ENCODE results near the gene LRRC23. TPM values are rescaled to one million over a fixed set of nuclear protein-coding genes. Genes with fewer than 3 reads are reported as not detected.
"Not testable (repeated sequence)": the region's sequence is repeated elsewhere in the genome, so short reads cannot be mapped to it uniquely, and the experiment has no call there.

Gene LRRC23
- total and polyA plus RNA-seq, 2 donors from 2014 or later: 16.6 to 19.7 TPM

GRCh38 chr12:6863586-6864321, 40.9 kb upstream of the LRRC23 start:
- Histone ChIP-seq H3K9ac (ENCODE audit: low read length in 3 of 3) (no peak overlapping the region), H3K9me3 (ENCODE audit: control insufficient read depth in 2 of 3, insufficient read depth in 1 of 3, low read length in 3 of 3) (no peaks in the 10 kb centered on the region), H3K27ac (ENCODE audit: low read depth in 2 of 2, low read length in 2 of 2) (no peak overlapping the region), H3K36me3 (ENCODE audit: control insufficient read depth in 2 of 3, insufficient read depth in 3 of 3, low read length in 3 of 3) (peaks cover 4 to 49% (median 30%) of the 10 kb centered on the region in 3 donors), H3K4me3 (ENCODE audit: low read length in 3 of 3) (no peak overlapping the region), H3K4me1 (ENCODE audit: control insufficient read depth in 2 of 3, insufficient read depth in 2 of 3, low read depth in 1 of 3, low read length in 3 of 3) (peaks cover 0 to 10% (median 1%) of the 10 kb centered on the region in 3 donors), H3K27me3 (ENCODE audit: control insufficient read depth, insufficient read depth, low read length) (no peaks in the 10 kb centered on the region)
- intact Hi-C loops (cut with DNase I): no loop called here
- DNase-seq (peak in 1 of 5 donors; percentile 74), FAIRE-seq (no peak)
- TF ChIP-seq, protein P1, sequence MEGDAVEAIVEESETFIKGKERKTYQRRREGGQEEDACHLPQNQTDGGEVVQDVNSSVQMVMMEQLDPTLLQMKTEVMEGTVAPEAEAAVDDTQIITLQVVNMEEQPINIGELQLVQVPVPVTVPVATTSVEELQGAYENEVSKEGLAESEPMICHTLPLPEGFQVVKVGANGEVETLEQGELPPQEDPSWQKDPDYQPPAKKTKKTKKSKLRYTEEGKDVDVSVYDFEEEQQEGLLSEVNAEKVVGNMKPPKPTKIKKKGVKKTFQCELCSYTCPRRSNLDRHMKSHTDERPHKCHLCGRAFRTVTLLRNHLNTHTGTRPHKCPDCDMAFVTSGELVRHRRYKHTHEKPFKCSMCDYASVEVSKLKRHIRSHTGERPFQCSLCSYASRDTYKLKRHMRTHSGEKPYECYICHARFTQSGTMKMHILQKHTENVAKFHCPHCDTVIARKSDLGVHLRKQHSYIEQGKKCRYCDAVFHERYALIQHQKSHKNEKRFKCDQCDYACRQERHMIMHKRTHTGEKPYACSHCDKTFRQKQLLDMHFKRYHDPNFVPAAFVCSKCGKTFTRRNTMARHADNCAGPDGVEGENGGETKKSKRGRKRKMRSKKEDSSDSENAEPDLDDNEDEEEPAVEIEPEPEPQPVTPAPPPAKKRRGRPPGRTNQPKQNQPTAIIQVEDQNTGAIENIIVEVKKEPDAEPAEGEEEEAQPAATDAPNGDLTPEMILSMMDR (IDR thresholded peaks at IDR 0.05; ENCODE audit: borderline replicate concordance, extremely low read depth, insufficient read depth): no peak

DNA sequence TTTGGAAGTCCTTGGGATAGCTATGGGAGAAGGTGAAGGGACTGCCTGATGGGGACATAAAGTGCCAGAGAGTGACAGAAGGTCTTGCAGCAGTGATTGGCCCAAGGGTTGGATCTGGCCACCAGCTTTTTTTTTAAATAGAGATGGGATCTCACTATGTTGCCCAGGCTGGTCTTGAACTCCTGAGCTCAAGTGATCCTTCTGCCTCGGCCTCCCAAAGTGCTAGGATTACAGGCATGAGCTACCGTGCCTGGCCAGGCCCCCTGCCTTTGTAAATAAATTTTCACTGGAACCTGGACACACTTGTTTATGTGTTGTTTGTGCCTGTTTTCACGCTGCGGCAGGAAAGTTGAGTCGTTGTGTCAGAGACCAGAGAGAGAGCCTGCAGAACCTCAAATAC, 39.3 kb upstream of the LRRC23 start:
- H3K9me3 ChIP-seq (ENCODE audit: control insufficient read depth in 2 of 3, insufficient read depth in 1 of 3, low read length in 3 of 3); intact Hi-C loops (cut with DNase I); H3K27ac ChIP-seq (ENCODE audit: low read depth in 2 of 2, low read length in 2 of 2); FAIRE-seq; H3K9ac ChIP-seq (ENCODE audit: low read length in 3 of 3); H3K27me3 ChIP-seq (ENCODE audit: control insufficient read depth, insufficient read depth, low read length); H3K4me3 ChIP-seq (ENCODE audit: low read length in 3 of 3): not testable (repeated sequence)
- Histone ChIP-seq H3K36me3 (ENCODE audit: control insufficient read depth in 2 of 3, insufficient read depth in 3 of 3, low read length in 3 of 3) (peaks cover 9 to 46% (median 29%) of the 10 kb centered on the region in 3 donors), H3K4me1 (ENCODE audit: control insufficient read depth in 2 of 3, insufficient read depth in 2 of 3, low read depth in 1 of 3, low read length in 3 of 3) (peaks cover 0 to 23% (median 10%) of the 10 kb centered on the region in 3 donors)
- DNase-seq: peak in 1 of 5 donors; percentile 25

- H3K27ac ChIP-seq (ENCODE audit: low read depth in 2 of 2, low read length in 2 of 2): peak overlapping the region in 1 of 2 donors; percentile 95
- H3K9ac ChIP-seq (ENCODE audit: low read length in 3 of 3): peak overlapping the region in 2 of 3 donors; percentile 61 to 76
- H3K27me3 ChIP-seq (ENCODE audit: control insufficient read depth, insufficient read depth, low read length): no peaks in the 10 kb centered on the region
- peak overlapping the region in 2 of 3 donors; percentile 41 to 80 for H3K4me3 ChIP-seq (ENCODE audit: low read length in 3 of 3)
- H3K36me3 ChIP-seq (ENCODE audit: control insufficient read depth in 2 of 3, insufficient read depth in 3 of 3, low read length in 3 of 3): peaks cover 7 to 44% (median 20%) of the 10 kb centered on the region in 3 donors
- no peaks in the 10 kb centered on the region for H3K9me3 ChIP-seq (ENCODE audit: control insufficient read depth in 2 of 3, insufficient read depth in 1 of 3, low read length in 3 of 3)
- H3K4me1 ChIP-seq (ENCODE audit: control insufficient read depth in 2 of 3, insufficient read depth in 2 of 3, low read depth in 1 of 3, low read length in 3 of 3): peaks cover 0 to 28% (median 16%) of the 10 kb centered on the region in 3 donors
- TF ChIP-seq, protein P1 (IDR thresholded peaks at IDR 0.05; ENCODE audit: borderline replicate concordance, extremely low read depth, insufficient read depth): no peak
- FAIRE-seq (no peak), DNase-seq (peak in 3 of 5 donors; percentile 33 to 78 (median 75))
- intact Hi-C loops (cut with DNase I): no loop called here
Measured at GRCh38 chr12:6866163-6866919, 38.3 kb upstream of the LRRC23 start.

- H3K4me1 ChIP-seq (ENCODE audit: control insufficient read depth in 2 of 3, insufficient read depth in 2 of 3, low read depth in 1 of 3, low read length in 3 of 3): peaks cover 0 to 34% (median 22%) of the 10 kb centered on the region in 3 donors
- no peak for FAIRE-seq
- intact Hi-C loops (cut with DNase I): no loop called here
- peaks cover 7 to 41% (median 16%) of the 10 kb centered on the region in 3 donors for H3K36me3 ChIP-seq (ENCODE audit: control insufficient read depth in 2 of 3, insufficient read depth in 3 of 3, low read length in 3 of 3)
- peak in 1 of 5 donors; percentile 29 for DNase-seq
- no peaks in the 10 kb centered on the region for H3K27me3 ChIP-seq (ENCODE audit: control insufficient read depth, insufficient read depth, low read length)
- H3K4me3 ChIP-seq (ENCODE audit: low read length in 3 of 3): peak overlapping the region; percentile 41 to 80 (median 56)
- TF ChIP-seq, protein P1 (IDR thresholded peaks at IDR 0.05; ENCODE audit: borderline replicate concordance, extremely low read depth, insufficient read depth): no peak
- H3K9ac ChIP-seq (ENCODE audit: low read length in 3 of 3): peak overlapping the region; percentile 44 to 76 (median 61)
- H3K9me3 ChIP-seq (ENCODE audit: control insufficient read depth in 2 of 3, insufficient read depth in 1 of 3, low read length in 3 of 3): no peaks in the 10 kb centered on the region
- H3K27ac ChIP-seq (ENCODE audit: low read depth in 2 of 2, low read length in 2 of 2): peak overlapping the region; percentile 92 to 95
Measured at GRCh38 chr12:6866920-6867412, 37.7 kb upstream of the LRRC23 start.
